CD4-positive, alpha-beta T cell (primary cell): ENCODE results near the gene MGA. TPM values are rescaled to one million over a fixed set of nuclear protein-coding genes. Genes with fewer than 3 reads are reported as not detected.

Experiments
- ATAC-seq: fragments of 200-7000 bp; cut with Tn5 transposase; one replicate; pipeline ENCODE4 v1.10.0; 2022; ENCODE audit warnings: mild to moderate bottlenecking; ENCODE audit not compliant: poor library complexity
- CTCF ChIA-PET: fragments of 350-600 bp; sonication (Branson Sonifier 250); formaldehyde crosslinking; loops from one replicate; lab custom pipeline; 2021; ENCODE audit warnings: antibody characterized with exemption, inconsistent platforms; lab: Charles Lee
- POLR2A ChIA-PET: fragments of 350-600 bp; sonication (Branson Sonifier 250); formaldehyde crosslinking; loops from one replicate; lab custom pipeline; 2021; ENCODE audit warnings: antibody characterized with exemption, inconsistent platforms; lab: Charles Lee
- DNase-seq, 14 experiments: peaks; one replicate each; pipeline ENCODE4 v3.0.0-alpha.2; 2013 to 2020; ENCODE audit warnings: mixed read lengths in 2 of 14
- H3K27ac ChIP-seq, 2 donors: one replicate each; pipeline versions ENCODE4 v1.5.1 to v1.7.0; 2013; ENCODE audit warnings: low read length in 2 of 2, low read depth in 1 of 2, mild to moderate bottlenecking in 1 of 2
- H3K27me3 ChIP-seq, 2 experiments: 1 replicate in 1 of 2; 2 replicates in 1 of 2; pipeline versions ENCODE4 v1.6.1 to v1.7.0; 2013; ENCODE audit warnings: low read length in 2 of 2, control low read depth in 1 of 2, mild to moderate bottlenecking in 1 of 2, moderate library complexity in 1 of 2; ENCODE audit not compliant: insufficient read depth in 2 of 2, control insufficient read depth in 1 of 2
- H3K36me3 ChIP-seq: one replicate; pipeline ENCODE4 v1.6.1; 2013; ENCODE audit warnings: low read length, control low read depth; ENCODE audit not compliant: insufficient read depth
- H3K4me1 ChIP-seq: one replicate; pipeline ENCODE4 v1.6.1; 2013; ENCODE audit warnings: low read length, control low read depth; ENCODE audit not compliant: insufficient read depth
- H3K4me3 ChIP-seq: one replicate; pipeline ENCODE4 v1.5.1; 2013; ENCODE audit warnings: mild to moderate bottlenecking, low read length, moderate library complexity
- H3K9me3 ChIP-seq, 2 experiments: 1 replicate in 1 of 2; 2 replicates in 1 of 2; pipeline versions ENCODE4 v1.6.1 to v1.7.0; 2013; ENCODE audit warnings: low read length in 2 of 2, mild to moderate bottlenecking in 2 of 2, control low read depth in 1 of 2, moderate library complexity in 1 of 2; ENCODE audit not compliant: control insufficient read depth in 1 of 2, insufficient read depth in 1 of 2
- H3K27ac Mint-ChIP-seq: one replicate; pipeline ENCODE4 v1.8.0; 2020; ENCODE audit warnings: mixed read lengths
- H3K27me3 Mint-ChIP-seq: one replicate; pipeline ENCODE4 v1.8.0; 2021; ENCODE audit warnings: mixed read lengths
- H3K36me3 Mint-ChIP-seq: one replicate; pipeline ENCODE4 v1.8.0; 2021; ENCODE audit warnings: low read depth, mixed read lengths
- H3K4me1 Mint-ChIP-seq: one replicate; pipeline ENCODE4 v1.8.0; 2021; ENCODE audit warnings: low read depth, mixed read lengths
- H3K4me3 Mint-ChIP-seq: one replicate; pipeline ENCODE4 v1.8.0; 2020; ENCODE audit warnings: mild to moderate bottlenecking, mixed read lengths
- H3K9me3 Mint-ChIP-seq: one replicate; pipeline ENCODE4 v1.8.0; 2020; ENCODE audit warnings: mixed read lengths
- CTCF ChIP-seq: fragments of 200-600 bp; IDR thresholded peaks from one replicate; pipeline ENCODE4 v1.8.0; 2022; ENCODE audit warnings: antibody characterized with exemption, mild to moderate bottlenecking
- intact Hi-C, 2 experiments: fragments of 100-400 bp; cut with DNase I in 1 of 2; cut with micrococcal nuclease in 1 of 2; formaldehyde crosslinking; loops; one replicate each; pipeline versions ENCODE4 v1.15.1 to v1.9.0; 2023 to 2025; cut with DNase I, micrococcal nuclease
- total RNA-seq, 174 experiments: library from RNA in 2 of 174; stranded (reverse) in 2 of 174; gene quantifications; one replicate each; pipeline ENCODE4 v1.2.3 and lab custom pipeline; 2021 to 2026

The MGA gene
- total RNA-seq, 2 experiments from 2014 or later = 31.0 to 33.9 TPM

DNA sequence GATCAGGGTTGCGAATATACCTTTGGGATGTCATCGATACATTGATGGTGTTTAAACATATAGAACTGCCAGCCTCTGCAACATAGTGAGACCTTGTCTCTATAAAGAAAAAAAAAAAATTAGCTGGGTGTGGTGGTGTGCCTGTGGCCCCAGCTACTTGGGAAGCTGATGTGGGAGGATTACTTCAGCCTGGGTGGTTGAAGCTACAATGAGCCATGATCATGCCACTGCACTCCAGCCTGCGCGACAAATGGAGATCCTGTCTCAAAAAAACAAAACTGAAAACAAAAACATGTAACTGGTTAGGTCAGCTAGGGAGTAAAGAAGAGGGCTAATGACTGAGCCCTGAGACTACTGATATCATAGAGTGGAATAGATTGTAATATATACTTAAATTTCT lies 30.7 kb upstream of the MGA start:
- Histone ChIP-seq H3K9me3 (no peaks in the 10 kb centered on the region), H3K4me3 (no peak overlapping the region), H3K4me1 (peaks cover 2% of the 10 kb centered on the region), H3K27me3 (no peaks in the 10 kb centered on the region), H3K27ac (no peak overlapping the region), H3K36me3 (no peaks in the 10 kb centered on the region)
- no peaks in the 10 kb centered on the region for H3K9me3 Mint-ChIP-seq
- no peaks in the 10 kb centered on the region for H3K27me3 Mint-ChIP-seq
- intact Hi-C loops = no loop called here
- ChIA-PET CTCF (no interaction called here), POLR2A (interaction anchor here (0.6 kb wide), 1 partner anchor 95 kb away, joined by 3 read pairs; no protein-coding TSS in a partner anchor)
- H3K4me1 Mint-ChIP-seq = peaks cover 5% of the 10 kb centered on the region
- H3K27ac Mint-ChIP-seq = no peak overlapping the region
- DNase-seq = no peak
- no peak for TF ChIP-seq CTCF
- H3K4me3 Mint-ChIP-seq = no peak overlapping the region
- H3K36me3 Mint-ChIP-seq = no peaks in the 10 kb centered on the region
- ATAC-seq = no peak

DNA sequence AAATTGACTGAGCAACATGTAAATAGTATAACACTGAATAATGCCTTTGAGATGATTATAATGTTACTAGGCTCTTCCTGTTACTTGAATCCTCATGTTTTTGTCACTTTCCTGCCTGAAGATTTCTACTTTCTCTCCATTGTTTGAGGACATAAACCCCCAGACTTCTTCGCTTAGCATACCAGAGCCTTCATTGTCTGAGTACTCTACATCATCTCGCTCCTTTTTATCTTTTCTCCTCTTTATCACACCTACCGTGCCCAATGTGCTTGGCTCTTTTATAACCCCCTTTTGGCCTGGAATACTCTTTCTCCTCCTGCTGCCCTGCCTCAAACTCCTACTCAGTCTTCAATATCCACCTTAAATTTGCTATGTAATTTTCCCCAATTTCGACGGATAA lies 30.3 kb upstream of the MGA start:
- Mint-ChIP-seq H3K27me3 (no peaks in the 10 kb centered on the region), H3K27ac (no peak overlapping the region), H3K4me3 (no peak overlapping the region), H3K4me1 (peaks cover 5% of the 10 kb centered on the region), H3K9me3 (no peaks in the 10 kb centered on the region), H3K36me3 (no peaks in the 10 kb centered on the region)
- H3K27ac ChIP-seq = no peak overlapping the region
- no peak for DNase-seq
- no peaks in the 10 kb centered on the region for H3K36me3 ChIP-seq
- ATAC-seq = no peak
- H3K4me1 ChIP-seq = peaks cover under 1% of the 10 kb centered on the region
- ChIA-PET CTCF (no interaction called here), POLR2A (interaction anchor here (0.6 kb wide), 1 partner anchor 95 kb away, joined by 3 read pairs; no protein-coding TSS in a partner anchor)
- no peak for TF ChIP-seq CTCF
- no peaks in the 10 kb centered on the region for H3K9me3 ChIP-seq
- no peak overlapping the region for H3K4me3 ChIP-seq
- no peaks in the 10 kb centered on the region for H3K27me3 ChIP-seq
- intact Hi-C loops = no loop called here

- no peak overlapping the region for H3K4me3 ChIP-seq
- H3K4me1 Mint-ChIP-seq = peaks cover 5% of the 10 kb centered on the region
- H3K4me3 Mint-ChIP-seq = no peak overlapping the region
- H3K27me3 ChIP-seq = no peaks in the 10 kb centered on the region
- intact Hi-C loops = no loop called here
- no peaks in the 10 kb centered on the region for H3K36me3 Mint-ChIP-seq
- no peaks in the 10 kb centered on the region for H3K4me1 ChIP-seq
- CTCF ChIA-PET = no interaction called here
- no peak overlapping the region for H3K27ac Mint-ChIP-seq
- POLR2A ChIA-PET = no interaction called here
- no peaks in the 10 kb centered on the region for H3K9me3 Mint-ChIP-seq
- DNase-seq = no peak
- no peak for TF ChIP-seq CTCF
- ATAC-seq = no peak
- no peaks in the 10 kb centered on the region for H3K36me3 ChIP-seq
- no peaks in the 10 kb centered on the region for H3K27me3 Mint-ChIP-seq
- no peak overlapping the region for H3K27ac ChIP-seq
- H3K9me3 ChIP-seq = no peaks in the 10 kb centered on the region
Measured at GRCh38 chr15:41630616-41631217, 29.5 kb upstream of the MGA start.
